WERI-Rb-1 (cell line): ENCODE measurements around the gene TMEM117.
"Not testable (repeated sequence)": the region's sequence is repeated elsewhere in the genome, so short reads cannot be mapped to it uniquely, and the experiment has no call there.

ENCODE experiments used
- DNase-seq: peaks from one replicate; pipeline ENCODE4 v3.0.0-alpha.2; 2020
- H3K27ac ChIP-seq: fragments of 250-450 bp; sonication (Bioruptor Pico); 2 replicates; pipeline ENCODE4 v1.5.1; 2020; ENCODE audit warnings: mild to moderate bottlenecking, moderate library complexity
- H3K27me3 ChIP-seq: fragments of 250-450 bp; sonication (Bioruptor Pico); 2 replicates; pipeline ENCODE4 v1.5.1; 2021; ENCODE audit warnings: mild to moderate bottlenecking, low read depth, moderate library complexity; ENCODE audit not compliant: insufficient read depth, severe bottlenecking
- H3K36me3 ChIP-seq: fragments of 250-450 bp; sonication (Bioruptor Pico); 2 replicates; pipeline ENCODE4 v1.5.1; 2020; ENCODE audit warnings: mild to moderate bottlenecking, moderate library complexity
- H3K4me3 ChIP-seq: 2 replicates; pipeline ENCODE4 v1.5.1; 2011; ENCODE audit warnings: low read depth, mild to moderate bottlenecking, control low read depth, low read length
- H3K9me3 ChIP-seq: fragments of 250-450 bp; sonication (Bioruptor Pico); 2 replicates; pipeline ENCODE4 v1.5.1; 2021; ENCODE audit warnings: mild to moderate bottlenecking, moderate library complexity; ENCODE audit not compliant: severe bottlenecking
- TF ChIP-seq, protein P1 (sequence below): IDR thresholded peaks from 2 replicates; pipeline ENCODE4 v1.5.1; 2011; ENCODE audit warnings: low read depth, mild to moderate bottlenecking, control low read depth, inconsistent platforms, low read length

The TMEM117 gene

GRCh38 chr12:44026046-44026445, 190.2 kb downstream of the TMEM117 start:
- Histone ChIP-seq H3K4me3 (no peak overlapping the region), H3K27me3 (no peaks in the 10 kb centered on the region), H3K36me3 (no peaks in the 10 kb centered on the region), H3K9me3 (no peaks in the 10 kb centered on the region), H3K27ac (no peak overlapping the region)
- TF ChIP-seq, protein P1, sequence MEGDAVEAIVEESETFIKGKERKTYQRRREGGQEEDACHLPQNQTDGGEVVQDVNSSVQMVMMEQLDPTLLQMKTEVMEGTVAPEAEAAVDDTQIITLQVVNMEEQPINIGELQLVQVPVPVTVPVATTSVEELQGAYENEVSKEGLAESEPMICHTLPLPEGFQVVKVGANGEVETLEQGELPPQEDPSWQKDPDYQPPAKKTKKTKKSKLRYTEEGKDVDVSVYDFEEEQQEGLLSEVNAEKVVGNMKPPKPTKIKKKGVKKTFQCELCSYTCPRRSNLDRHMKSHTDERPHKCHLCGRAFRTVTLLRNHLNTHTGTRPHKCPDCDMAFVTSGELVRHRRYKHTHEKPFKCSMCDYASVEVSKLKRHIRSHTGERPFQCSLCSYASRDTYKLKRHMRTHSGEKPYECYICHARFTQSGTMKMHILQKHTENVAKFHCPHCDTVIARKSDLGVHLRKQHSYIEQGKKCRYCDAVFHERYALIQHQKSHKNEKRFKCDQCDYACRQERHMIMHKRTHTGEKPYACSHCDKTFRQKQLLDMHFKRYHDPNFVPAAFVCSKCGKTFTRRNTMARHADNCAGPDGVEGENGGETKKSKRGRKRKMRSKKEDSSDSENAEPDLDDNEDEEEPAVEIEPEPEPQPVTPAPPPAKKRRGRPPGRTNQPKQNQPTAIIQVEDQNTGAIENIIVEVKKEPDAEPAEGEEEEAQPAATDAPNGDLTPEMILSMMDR = no peak
- no peak for DNase-seq

DNA sequence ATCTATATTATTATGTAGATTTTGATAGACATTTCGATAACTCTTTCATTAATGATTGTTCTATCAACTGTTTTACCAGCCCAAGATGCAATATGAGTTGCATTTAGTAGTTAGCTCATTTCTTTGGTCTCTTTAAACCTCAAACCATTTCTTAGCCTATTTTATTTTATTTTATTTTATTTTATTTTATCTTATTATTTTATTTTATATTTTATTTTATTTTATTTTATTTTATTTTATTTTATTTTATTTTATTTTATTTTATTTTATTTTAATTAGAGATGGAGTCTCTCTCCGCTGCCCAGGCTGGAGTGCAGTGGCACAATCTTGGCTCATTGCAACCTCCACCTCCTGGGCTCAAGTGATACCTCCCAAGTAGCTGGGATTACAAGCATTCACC, 191.0 kb downstream of the TMEM117 start:
- not testable (repeated sequence) for H3K27me3 ChIP-seq, H3K27ac ChIP-seq, H3K36me3 ChIP-seq, H3K4me3 ChIP-seq, H3K9me3 ChIP-seq, DNase-seq

- Histone ChIP-seq H3K27ac (peak overlapping the region; percentile 46), H3K9me3 (peaks cover 2% of the 10 kb centered on the region), H3K27me3 (no peaks in the 10 kb centered on the region), H3K4me3 (no peak overlapping the region), H3K36me3 (no peaks in the 10 kb centered on the region)
- TF ChIP-seq, protein P1 = no peak
- peak; percentile 30 for DNase-seq
Measured at GRCh38 chr12:44029194-44029593, 193.3 kb downstream of the TMEM117 start.

DNA sequence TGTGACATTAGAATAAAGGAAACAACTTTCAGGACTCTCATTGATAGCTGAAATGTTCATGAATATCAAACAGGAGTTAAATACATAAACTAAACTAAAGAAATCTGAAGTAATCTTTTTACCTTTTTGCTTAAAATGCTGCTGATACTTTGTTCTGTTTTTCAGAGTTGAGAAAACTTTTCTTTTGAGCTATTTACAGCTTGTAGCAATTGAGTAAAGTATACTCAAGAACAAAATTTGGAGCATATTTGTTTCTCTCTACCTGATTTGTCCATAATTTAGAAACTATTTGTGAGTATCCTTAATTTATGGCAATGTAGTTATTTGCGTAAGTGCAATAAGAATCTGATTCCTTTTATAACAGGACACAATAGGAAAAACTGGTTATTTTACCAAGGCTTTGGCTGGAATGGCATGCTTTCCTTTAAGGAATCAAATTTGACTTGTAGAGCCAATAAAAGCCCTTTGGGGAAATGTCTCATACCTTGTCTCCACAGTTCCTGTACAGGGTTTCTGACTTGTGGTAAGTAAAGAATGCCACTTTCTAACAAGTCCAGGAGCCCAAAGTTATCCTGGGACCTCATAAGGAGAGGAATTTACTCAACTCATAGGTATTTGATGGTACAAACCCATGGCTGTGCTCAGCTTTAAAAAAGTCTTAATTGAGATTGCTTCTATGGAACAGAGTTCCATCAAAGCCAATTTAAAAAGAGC, 195.7 kb downstream of the TMEM117 start:
- DNase-seq = no peak
- TF ChIP-seq, protein P1 = no peak
- Histone ChIP-seq H3K4me3 (no peak overlapping the region), H3K9me3 (peaks cover 2% of the 10 kb centered on the region), H3K27ac (no peak overlapping the region), H3K27me3 (no peaks in the 10 kb centered on the region), H3K36me3 (no peaks in the 10 kb centered on the region)

GRCh38 chr12:44034906-44035305, 199.0 kb downstream of the TMEM117 start:
- Histone ChIP-seq H3K9me3 (peaks cover 2% of the 10 kb centered on the region), H3K27ac (no peak overlapping the region), H3K4me3 (no peak overlapping the region), H3K36me3 (no peaks in the 10 kb centered on the region), H3K27me3 (no peaks in the 10 kb centered on the region)
- no peak for DNase-seq
- TF ChIP-seq, protein P1 = no peak

- H3K4me3 ChIP-seq = no peak overlapping the region
- DNase-seq = no peak
- H3K9me3 ChIP-seq = no peaks in the 10 kb centered on the region
- TF ChIP-seq, protein P1 = no peak
- H3K36me3 ChIP-seq = no peaks in the 10 kb centered on the region
- H3K27me3 ChIP-seq = no peaks in the 10 kb centered on the region
- no peak overlapping the region for H3K27ac ChIP-seq
Measured at GRCh38 chr12:44036875-44037443, 201.1 kb downstream of the TMEM117 start.
